Keratinocyte (primary cell): ENCODE measurements around the gene ABLIM2. TPM values are rescaled to one million over a fixed set of nuclear protein-coding genes. Genes with fewer than 3 reads are reported as not detected.

Experiments used
- DNase-seq: peaks from one replicate; pipeline ENCODE4 v3.0.0-alpha.2; 2011; ENCODE audit warnings: low read depth, missing footprints, low spot score
- FAIRE-seq: peaks from 2 replicates; lab custom pipeline; 2011; peaks lifted over from hg19 to GRCh38; lab: Jason Lieb, UNC
- H2AFZ ChIP-seq: 2 replicates; pipeline ENCODE4 v1.6.0; 2012; ENCODE audit warnings: low read length, control low read depth, inconsistent platforms; ENCODE audit not compliant: control insufficient read depth
- H3K27ac ChIP-seq: 2 replicates; pipeline ENCODE4 v1.5.1; 2011; ENCODE audit warnings: low read length; ENCODE audit not compliant: control insufficient read depth, insufficient read depth
- H3K27me3 ChIP-seq: 3 replicates; pipeline ENCODE4 v1.6.0; 2011; ENCODE audit warnings: low read length; ENCODE audit not compliant: control insufficient read depth, insufficient read depth; ENCODE audit errors: extremely low read depth
- H3K36me3 ChIP-seq, 2 experiments: 2 replicates in 1 of 2; 3 replicates in 1 of 2; pipeline ENCODE4 v1.5.1; 2011; ENCODE audit warnings: low read length in 2 of 2, mild to moderate bottlenecking in 1 of 2; ENCODE audit not compliant: control insufficient read depth in 2 of 2, insufficient read depth in 2 of 2; ENCODE audit errors: extremely low read depth in 1 of 2
- H3K4me1 ChIP-seq: 3 replicates; pipeline ENCODE4 v1.5.1; 2011; ENCODE audit warnings: low read length; ENCODE audit not compliant: control insufficient read depth, insufficient read depth; ENCODE audit errors: extremely low read depth
- H3K4me2 ChIP-seq: 3 replicates; pipeline ENCODE4 v1.6.0; 2011; ENCODE audit warnings: low read depth, low read length; ENCODE audit not compliant: control insufficient read depth, insufficient read depth; ENCODE audit errors: extremely low read depth
- H3K4me3 ChIP-seq, 3 experiments: fragments of 200-600 bp in 1 of 3; sonication (generic) in 1 of 3; 2 replicates in 2 of 3; 3 replicates in 1 of 3; pipeline ENCODE4 v1.5.1; 2011 to 2016; ENCODE audit warnings: low read length in 3 of 3, mild to moderate bottlenecking in 3 of 3, control low read depth in 2 of 3, inconsistent platforms in 1 of 3, low read depth in 1 of 3, mixed read lengths in 1 of 3, mixed run types in 1 of 3, moderate library complexity in 1 of 3; ENCODE audit not compliant: control insufficient read depth in 2 of 3, insufficient read depth in 2 of 3; ENCODE audit errors: extremely low read depth in 1 of 3
- H3K79me2 ChIP-seq: 2 replicates; pipeline ENCODE4 v1.6.0; 2012; ENCODE audit warnings: low read length; ENCODE audit not compliant: control insufficient read depth, insufficient read depth
- H3K9ac ChIP-seq: 3 replicates; pipeline ENCODE4 v1.6.0; 2011; ENCODE audit warnings: low read length; ENCODE audit not compliant: control insufficient read depth, insufficient read depth; ENCODE audit errors: extremely low read depth
- H3K9me1 ChIP-seq: 3 replicates; pipeline ENCODE4 v1.6.0; 2011; ENCODE audit warnings: low read length; ENCODE audit not compliant: control insufficient read depth, insufficient read depth; ENCODE audit errors: extremely low read depth
- H3K9me3 ChIP-seq: 2 replicates; pipeline ENCODE4 v1.5.1; 2012; ENCODE audit warnings: low read depth, low read length; ENCODE audit not compliant: control insufficient read depth
- H4K20me1 ChIP-seq: 3 replicates; pipeline ENCODE4 v1.6.0; 2011; ENCODE audit warnings: low read length; ENCODE audit not compliant: control insufficient read depth, insufficient read depth; ENCODE audit errors: extremely low read depth
- EZH2 ChIP-seq: IDR thresholded peaks from one replicate; pipeline ENCODE4 v1.6.1; 2012; ENCODE audit warnings: inconsistent platforms, mild to moderate bottlenecking, low read length, moderate library complexity
- dilution Hi-C: fragments of 300-500 bp; cut with MboI; formaldehyde crosslinking; loops from one replicate; pipeline ENCODE4 v1.7.0; 2020; ENCODE audit warnings: low sequenced_read_pairs; ENCODE audit not compliant: extremely low pct_ligation_motif_present
- polyA plus RNA-seq, 5 experiments: library from polyadenylated mRNA; depleted of rRNA in 3 of 5; stranded (reverse) in 3 of 5; stranded (forward) in 1 of 5; unstranded in 1 of 5; fragments of >200 nt; gene quantifications; 1 replicate in 1 of 5; 2 replicates in 3 of 5; 3 replicates in 1 of 5; pipeline versions ENCODE4 v1.2.1 to v1.2.3, GENCODE V29; 2011 to 2012; ENCODE audit warnings: missing spikeins in 2 of 5, low read depth in 1 of 5, low replicate concordance in 1 of 5
- TF ChIP-seq, protein P1 (sequence below), 3 experiments: IDR thresholded peaks in 1 of 3; conservative IDR thresholded peaks in 1 of 3; optimal IDR thresholded peaks in 1 of 3; 2 replicates in 2 of 3; 3 replicates in 1 of 3; pipeline versions ENCODE3 to v1.5.1; 2011; ENCODE audit warnings: low read length in 3 of 3, mild to moderate bottlenecking in 3 of 3, moderate library complexity in 2 of 3, control low read depth in 1 of 3, inconsistent platforms in 1 of 3; ENCODE audit not compliant: insufficient read depth in 2 of 3; ENCODE audit errors: extremely low read depth in 1 of 3

The ABLIM2 gene
- polyA plus RNA-seq, 1 donor (not counting 4 experiments of a cell fraction or from before 2014, with no cell fraction given), result 0.94 TPM

DNA sequence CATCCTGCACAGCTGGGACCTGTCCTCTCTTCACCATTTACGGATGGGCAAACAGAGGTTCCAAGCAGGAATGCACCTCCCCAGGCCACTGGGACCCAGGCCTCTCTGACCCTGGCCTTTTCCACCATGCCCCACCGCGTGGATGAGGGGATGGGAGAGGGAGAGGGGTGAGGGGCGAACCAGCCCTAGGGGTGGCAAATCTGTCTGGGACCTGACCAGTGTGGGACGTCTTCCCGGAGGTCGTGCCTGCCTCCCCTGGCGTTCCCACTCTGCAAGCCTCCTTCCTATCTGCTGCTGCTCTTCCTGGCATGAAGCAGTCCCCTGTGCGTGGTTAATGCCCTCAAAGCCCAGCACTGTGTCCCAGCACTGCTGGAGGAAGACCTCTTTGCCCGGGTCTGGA lies 35.9 kb downstream of the ABLIM2 start:
- H2AFZ ChIP-seq, result no peak overlapping the region
- no peaks in the 10 kb centered on the region for H3K9me1 ChIP-seq
- H3K4me1 ChIP-seq, result no peaks in the 10 kb centered on the region
- DNase-seq, result no peak
- no peaks in the 10 kb centered on the region for H3K79me2 ChIP-seq
- H3K4me3 ChIP-seq, result no peak overlapping the region
- no peak overlapping the region for H3K27ac ChIP-seq
- H3K36me3 ChIP-seq, result no peaks in the 10 kb centered on the region
- H3K27me3 ChIP-seq, result peaks cover 15% of the 10 kb centered on the region
- peaks cover 3% of the 10 kb centered on the region for H4K20me1 ChIP-seq
- TF ChIP-seq, protein P1, sequence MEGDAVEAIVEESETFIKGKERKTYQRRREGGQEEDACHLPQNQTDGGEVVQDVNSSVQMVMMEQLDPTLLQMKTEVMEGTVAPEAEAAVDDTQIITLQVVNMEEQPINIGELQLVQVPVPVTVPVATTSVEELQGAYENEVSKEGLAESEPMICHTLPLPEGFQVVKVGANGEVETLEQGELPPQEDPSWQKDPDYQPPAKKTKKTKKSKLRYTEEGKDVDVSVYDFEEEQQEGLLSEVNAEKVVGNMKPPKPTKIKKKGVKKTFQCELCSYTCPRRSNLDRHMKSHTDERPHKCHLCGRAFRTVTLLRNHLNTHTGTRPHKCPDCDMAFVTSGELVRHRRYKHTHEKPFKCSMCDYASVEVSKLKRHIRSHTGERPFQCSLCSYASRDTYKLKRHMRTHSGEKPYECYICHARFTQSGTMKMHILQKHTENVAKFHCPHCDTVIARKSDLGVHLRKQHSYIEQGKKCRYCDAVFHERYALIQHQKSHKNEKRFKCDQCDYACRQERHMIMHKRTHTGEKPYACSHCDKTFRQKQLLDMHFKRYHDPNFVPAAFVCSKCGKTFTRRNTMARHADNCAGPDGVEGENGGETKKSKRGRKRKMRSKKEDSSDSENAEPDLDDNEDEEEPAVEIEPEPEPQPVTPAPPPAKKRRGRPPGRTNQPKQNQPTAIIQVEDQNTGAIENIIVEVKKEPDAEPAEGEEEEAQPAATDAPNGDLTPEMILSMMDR (optimal IDR thresholded peaks at IDR 0.05 in 1 of 3, IDR thresholded peaks at IDR 0.05 in 1 of 3, conservative IDR thresholded peaks at IDR 0.05 in 1 of 3; ENCODE audit: extremely low read depth in 1 of 3, insufficient read depth in 2 of 3, low read length in 3 of 3), result no peak
- no peak for TF ChIP-seq EZH2
- H3K9me3 ChIP-seq, result no peaks in the 10 kb centered on the region
- dilution Hi-C loops, result no loop called here
- no peak overlapping the region for H3K4me2 ChIP-seq
- no peak overlapping the region for H3K9ac ChIP-seq
- no peak for FAIRE-seq

DNA sequence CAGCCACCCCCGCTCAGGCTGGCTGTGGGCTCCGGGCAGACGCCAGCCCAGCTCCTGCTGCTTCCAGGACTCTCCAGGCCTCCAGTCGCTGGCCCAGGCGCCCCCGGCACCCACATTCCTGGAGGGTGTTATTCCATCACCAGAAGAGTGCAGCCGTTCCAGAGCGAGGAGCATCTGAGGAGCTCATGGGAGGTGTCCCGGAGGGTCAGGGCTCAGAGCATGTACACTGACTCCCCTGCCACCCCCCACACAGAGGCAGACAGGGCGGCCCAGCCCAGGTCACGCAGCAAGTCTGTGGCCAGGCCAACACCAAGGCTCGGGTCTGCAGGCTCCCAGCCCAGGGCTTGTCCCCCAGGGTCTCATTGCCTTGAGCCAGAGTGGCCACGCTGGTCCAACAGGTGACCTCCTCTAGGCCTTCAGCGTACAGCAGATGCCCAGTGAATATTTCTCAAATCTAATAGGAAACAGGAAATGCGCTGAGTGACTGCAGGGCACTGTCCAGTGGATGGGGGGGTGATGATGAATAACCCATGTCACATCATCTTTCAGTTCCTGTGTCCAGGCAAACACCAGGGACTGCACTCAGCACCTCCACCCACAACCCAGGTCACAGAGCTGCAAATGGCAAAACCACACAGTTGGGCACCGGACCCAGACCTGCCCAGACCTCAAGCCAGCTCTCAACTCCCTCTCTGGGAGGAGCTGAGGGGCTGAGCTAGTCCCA lies 37.2 kb downstream of the ABLIM2 start:
- Histone ChIP-seq H3K27ac (no peak overlapping the region), H3K4me1 (no peaks in the 10 kb centered on the region), H3K9me3 (no peaks in the 10 kb centered on the region), H3K36me3 (no peaks in the 10 kb centered on the region), H2AFZ (no peak overlapping the region), H3K9ac (no peak overlapping the region), H3K9me1 (no peaks in the 10 kb centered on the region), H3K4me2 (no peak overlapping the region), H3K4me3 (no peak overlapping the region), H4K20me1 (peaks cover 3% of the 10 kb centered on the region), H3K79me2 (no peaks in the 10 kb centered on the region), H3K27me3 (peaks cover 15% of the 10 kb centered on the region)
- TF ChIP-seq, protein P1 (optimal IDR thresholded peaks at IDR 0.05 in 1 of 3, IDR thresholded peaks at IDR 0.05 in 1 of 3, conservative IDR thresholded peaks at IDR 0.05 in 1 of 3; ENCODE audit: extremely low read depth in 1 of 3, insufficient read depth in 2 of 3, low read length in 3 of 3), result no peak
- TF ChIP-seq EZH2, result no peak
- no peak for FAIRE-seq
- DNase-seq, result no peak
- dilution Hi-C loops, result no loop called here
